SKM-1 treated with dmso at 0.1 percent for 144 hours (cell line): ENCODE results near the gene CSF3R.
"Not testable (repeated sequence)": the region's sequence is repeated elsewhere in the genome, so short reads cannot be mapped to it uniquely, and the experiment has no call there.

Source experiments
- DNase-seq: peaks from one replicate; lab custom pipeline; 2025; ENCODE audit not compliant: unreplicated experiment; lab: John Stamatoyannopoulos, UW

CSF3R gene

GRCh38 chr1:36484099-36484498, 1.4 kb upstream of the CSF3R start:
- DNase-seq = no peak

DNA sequence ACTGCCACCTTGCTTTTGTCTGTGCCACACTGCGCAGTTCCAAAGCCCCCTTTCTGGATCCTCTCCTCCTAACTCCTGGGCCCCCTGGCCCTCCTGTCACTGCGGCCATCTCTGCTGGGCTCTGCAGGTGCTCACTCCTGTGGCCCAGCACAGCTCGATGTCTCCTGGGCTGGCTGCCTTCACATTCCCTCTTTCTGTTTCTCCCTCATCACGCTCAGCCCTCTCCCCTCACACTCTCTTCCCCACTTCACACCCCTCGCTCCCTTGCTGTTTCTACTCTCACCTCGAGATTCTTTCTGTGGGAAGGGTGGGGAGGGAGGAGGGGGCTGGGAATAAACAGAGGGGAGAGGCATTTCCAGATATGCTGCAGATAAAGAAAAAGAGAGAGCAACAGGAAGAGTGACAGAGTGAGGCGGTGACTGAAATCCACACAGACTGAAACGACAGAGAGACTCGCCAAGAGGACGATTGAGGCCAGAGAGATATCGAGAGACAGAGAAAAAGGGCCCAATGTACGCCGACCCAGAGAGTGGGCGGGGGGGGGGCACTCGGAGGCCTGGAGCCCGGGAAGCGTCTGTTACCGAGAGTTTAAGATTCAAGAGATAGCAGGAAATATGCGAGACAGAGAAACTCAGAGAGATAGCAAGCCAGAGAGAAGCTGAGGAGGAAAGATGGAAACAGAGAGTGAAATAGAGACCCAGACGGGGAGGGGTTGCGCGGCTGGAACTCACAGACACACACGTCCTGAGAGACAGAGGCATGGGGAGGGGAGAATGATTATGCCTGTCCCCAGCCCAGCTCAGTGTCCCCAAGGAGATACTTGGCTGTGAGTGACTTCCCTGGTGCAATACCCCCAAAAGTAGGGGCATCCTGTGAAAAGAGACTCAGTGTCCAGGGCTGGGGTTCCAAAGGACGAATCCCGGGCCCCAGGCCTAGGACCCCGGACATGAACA, 666 bp downstream of the CSF3R start:
- DNase-seq = no peak

GRCh38 chr1:36481091-36481490, 1.6 kb downstream of the CSF3R start:
- DNase-seq = no peak

DNA sequence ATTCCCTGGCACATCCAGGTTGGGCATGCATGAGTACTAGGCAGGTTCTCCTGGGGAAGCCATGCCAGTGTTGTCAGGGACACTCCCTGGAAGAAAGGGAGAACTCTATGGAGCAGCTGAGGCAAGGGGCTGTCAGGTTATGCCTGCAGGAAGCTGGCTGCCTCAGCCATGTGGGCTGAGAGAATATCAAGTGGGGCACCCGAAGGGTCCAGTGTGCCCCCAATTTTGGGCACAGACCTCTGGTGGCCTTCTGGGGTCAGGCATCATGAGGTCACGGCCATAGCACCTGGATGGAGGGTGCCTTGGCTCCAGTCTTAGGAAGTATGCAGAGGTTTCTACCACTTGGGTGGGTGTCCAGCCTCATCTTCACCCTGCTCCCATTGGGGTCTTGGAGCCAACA, 2.6 kb downstream of the CSF3R start:
- no peak for DNase-seq

DNA sequence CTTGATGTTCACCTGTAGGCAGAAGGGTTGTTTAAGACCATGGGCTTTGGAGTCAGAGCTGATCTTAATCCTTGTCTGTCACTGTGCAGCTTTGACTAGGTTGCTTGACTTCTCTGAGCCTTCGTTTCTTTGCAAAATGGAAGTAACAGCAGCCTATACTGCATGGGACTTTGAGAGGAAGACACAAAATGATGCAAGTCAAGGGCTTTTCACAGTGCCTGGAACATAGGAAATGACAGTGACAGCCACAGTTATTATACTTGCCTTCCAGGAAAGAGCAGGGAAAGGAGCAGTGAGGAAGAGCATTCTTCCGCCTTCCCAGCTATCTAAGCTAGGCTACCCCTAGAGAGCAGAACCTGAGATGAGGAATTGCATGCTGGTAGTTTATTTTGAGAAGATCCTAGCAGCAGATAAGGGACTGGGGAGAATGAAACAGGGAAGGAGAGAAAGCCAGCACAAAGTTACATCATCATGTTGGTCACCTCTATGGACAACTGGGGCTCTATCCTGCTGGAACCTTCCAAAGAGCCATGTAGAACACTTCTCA, 3.1 kb downstream of the CSF3R start:
- no peak for DNase-seq

- not testable (repeated sequence) for DNase-seq
These were observed 5.1 kb downstream of the CSF3R start for GRCh38 chr1:36477615-36478014.

GRCh38 chr1:36476945-36477344, 5.8 kb downstream of the CSF3R start:
- DNase-seq = no peak

GRCh38 chr1:36475910-36476604, 6.7 kb downstream of the CSF3R start:
- no peak for DNase-seq

DNA sequence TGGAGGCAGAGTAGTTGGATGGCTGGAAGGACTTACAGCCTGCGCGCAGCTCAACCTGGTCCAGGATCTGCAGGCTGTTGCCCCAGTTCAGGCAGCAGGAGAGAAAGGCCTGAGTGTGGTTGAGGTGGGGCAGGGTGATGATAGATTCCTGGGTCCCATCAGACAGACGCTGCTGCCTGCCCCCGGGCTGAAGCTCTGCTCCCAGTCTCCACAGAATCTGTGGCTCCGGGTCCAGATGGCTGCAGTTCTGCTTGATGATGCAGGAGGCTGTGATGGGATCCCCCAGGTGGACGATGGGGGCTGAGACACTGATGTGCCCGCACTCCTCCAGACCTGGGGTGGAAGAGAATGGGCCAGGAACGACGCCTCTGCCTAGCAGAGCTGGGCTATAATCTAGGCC, 7.4 kb downstream of the CSF3R start:
- DNase-seq = no peak

GRCh38 chr1:36472656-36473055, 10.1 kb downstream of the CSF3R start:
- DNase-seq = no peak

DNA sequence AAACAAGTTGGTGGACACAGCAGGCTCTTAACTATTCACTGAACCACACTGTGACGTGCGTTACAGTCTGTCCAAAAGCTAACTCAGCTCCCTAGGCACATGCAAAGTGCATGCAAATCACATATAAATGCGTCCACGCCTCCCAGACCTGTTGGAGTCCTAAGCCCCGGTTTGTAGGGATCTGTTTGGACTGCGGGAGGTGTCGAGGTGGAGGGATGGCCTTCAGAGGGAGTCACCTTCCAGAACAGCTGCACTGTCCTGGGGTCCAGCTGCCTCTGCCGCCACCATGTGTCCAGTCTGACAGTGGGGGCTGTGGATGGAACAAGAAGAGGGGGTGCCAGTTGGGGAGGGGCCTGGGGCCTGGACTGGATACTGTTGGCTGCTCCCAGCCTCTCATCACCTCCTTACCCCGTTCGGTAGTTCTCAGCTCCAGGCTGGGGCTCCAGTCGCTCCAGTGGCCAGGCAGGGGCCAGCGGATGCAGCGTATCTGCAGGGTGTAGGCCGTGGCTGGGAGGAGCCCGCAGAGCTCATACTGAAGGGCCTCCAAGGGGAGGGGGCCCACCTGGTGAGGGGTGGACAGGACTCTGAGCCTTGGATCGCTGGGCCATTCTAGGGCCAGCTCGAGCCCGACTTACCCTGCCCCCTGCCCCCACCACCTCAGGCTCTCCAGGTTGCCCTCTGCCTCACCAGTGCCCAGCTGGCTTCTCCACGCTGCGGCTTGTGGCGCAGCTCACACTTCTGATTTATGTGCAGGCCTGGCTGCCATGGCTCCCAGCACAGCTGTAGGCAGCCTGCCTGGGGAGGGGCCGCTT, 10.7 kb downstream of the CSF3R start:
- no peak for DNase-seq

DNA sequence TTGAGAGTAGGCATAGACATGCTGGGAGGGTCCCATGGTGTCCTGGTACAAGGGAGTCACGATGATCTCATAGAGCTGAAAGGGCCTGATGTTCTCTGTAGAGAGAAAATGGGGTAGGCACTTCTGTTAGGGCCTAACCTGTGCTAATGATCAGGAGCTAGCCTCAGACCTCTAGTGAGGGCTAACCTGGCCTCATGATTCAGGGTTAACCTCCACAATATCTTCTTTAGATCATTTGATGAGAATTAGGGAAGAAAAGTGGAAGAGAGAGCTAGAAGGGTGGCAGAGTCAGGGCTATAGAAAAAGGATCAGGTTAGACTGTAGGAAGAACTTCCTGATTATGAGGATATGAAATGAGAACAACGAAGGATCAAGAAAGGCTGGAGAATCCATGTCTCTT, 13.6 kb downstream of the CSF3R start:
- no peak for DNase-seq

DNA sequence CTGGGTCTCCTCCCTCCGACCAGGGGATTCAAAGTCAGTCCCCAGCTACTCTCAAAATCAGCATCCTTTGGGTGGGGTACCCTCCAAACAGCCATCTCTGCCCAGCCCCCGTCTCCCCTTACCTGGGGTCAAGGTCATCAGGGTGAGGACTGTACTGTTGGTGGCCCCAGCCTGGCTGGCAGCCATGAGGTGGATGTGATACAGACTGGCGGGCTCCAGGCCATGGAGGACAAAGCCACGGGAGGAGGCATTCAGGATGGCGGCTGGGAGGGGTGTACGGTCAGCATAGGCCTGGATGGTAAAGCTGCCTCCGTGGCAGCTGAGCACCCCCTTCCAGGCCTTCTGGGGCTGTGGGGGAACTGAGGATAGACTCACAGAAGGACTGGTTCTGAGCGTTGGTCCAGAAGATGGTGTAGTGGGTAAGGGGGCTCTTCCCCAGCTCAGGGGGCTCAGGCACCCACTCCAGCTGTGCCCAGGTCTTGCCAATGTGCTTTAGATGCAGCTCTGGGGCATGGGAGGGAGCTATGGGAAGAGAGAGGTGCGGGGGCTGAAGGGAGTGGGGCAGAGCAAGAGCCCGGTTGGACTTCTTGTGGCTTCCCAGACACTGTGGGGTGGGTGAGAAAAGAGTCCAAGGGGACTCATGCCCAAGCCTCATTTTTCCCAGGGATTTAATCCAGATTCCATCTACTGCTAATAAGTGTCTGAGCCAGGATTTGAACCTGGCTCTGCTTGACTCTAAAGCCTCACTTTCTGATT, 14.8 kb downstream of the CSF3R start:
- DNase-seq = no peak

GRCh38 chr1:36467027-36467410, 15.7 kb downstream of the CSF3R start:
- no peak for DNase-seq

DNA sequence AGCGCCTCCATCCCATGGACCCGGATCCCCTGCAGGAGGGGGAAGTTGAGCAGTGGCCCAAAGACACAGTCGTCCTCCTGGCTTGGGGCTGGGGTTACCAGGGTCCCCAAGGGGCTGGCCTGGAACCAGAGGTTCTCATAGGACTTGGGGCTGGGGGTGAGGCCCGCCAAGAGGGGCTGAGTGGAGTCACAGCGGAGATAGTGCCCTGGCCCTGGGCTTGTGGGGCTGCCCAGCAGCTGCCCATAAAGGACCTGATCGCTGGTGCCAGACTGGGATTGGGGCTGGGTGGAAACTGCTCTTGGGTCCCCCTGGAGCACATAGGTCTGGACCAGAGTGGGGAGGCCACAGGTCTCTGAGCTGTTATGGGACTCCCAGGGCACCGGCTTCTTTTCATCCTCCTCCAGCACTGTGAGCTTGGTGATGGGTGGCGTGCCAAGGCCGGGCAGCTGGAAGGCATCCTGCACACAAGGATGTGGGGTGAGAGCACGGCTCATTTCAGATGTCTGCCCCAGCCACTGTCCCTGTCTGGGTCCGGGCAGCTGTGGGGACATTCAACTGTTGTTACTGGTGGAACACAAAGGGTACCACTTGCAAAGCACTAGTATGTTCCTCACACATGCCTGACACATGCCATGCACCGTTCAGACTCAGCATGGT, 16.2 kb downstream of the CSF3R start:
- no peak for DNase-seq

GRCh38 chr1:36465731-36466369, 16.9 kb downstream of the CSF3R start:
- no peak for DNase-seq

DNA sequence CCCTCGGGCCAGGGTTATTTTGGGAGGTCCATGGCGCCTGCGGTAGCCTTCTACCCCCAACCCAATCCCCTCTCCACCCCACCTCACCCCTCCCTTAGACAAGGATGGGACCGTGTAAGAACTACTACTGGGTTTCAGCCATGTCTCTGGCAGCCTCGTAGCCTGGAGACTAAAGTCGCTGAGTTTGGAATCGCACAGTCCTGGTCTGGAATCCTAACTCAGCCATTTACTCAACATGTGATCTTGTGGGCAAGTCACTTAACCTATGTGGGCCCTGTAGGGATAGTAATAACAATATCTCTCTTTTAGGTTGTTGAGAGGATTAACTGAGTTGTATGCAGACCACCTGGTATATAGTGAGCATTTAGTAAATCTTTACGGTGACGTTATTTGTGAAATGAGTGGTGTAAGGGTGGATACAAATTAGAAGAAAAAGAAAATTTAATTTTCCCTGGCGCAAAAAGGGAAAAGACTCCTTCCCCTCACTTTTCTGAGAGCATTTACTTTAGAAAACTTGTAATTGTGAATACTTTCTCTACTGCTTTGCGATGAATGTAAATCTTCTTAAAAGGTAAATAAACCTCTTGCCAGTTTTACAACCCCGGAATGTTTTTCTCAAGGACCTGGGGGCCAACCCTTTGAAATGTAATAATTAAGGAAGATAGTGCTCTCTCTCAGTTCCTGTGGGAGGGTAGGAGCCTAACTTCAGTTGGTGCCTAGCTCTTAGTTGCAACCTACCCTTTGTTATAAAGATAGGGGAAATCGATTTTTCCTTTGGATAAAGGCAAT, 17.9 kb downstream of the CSF3R start:
- DNase-seq = peak; percentile 48

DNA sequence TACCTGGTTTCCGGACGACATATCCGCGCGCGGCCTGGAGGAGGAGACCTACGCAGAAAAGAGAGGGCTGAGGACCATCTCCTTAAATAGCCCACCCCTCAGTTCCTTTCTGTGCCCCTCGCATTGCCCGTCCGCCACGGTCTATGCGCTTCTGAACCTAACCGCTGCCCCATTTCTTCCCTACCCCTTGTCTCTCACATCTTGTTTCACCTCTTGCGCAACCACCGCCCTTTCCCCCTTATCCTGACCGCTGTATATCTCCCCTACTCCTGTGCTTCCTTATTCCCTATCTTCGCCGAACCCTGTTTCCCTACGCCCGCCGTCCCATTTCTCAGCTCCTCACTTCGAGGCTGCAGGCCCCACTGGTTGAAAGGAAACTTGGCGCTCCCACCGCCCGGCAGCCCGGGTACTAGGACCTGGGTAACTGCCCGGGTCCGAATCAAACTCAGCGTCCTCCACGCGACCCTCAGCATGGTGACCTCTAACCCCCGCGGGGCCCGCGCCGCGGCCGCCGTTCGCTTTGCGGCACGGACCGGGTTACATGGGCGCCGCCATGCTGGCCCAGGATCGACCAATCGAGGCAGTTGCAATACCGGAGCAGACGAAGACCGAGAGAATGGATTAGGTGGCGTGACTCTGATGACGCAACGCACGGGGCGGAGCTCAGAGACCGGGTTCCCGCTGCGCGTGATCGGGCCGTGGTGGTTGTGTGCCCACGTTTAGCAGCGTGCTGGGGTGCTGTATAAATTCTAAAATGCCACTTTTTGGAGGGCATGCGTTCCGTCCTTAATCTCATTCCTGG, 18.7 kb downstream of the CSF3R start, which contains the start of gene MRPS15:
Gene MRPS15 (minus strand): TSS at position 582 of the 802 bp plus-strand sequence. CDS start 109 bp downstream, at position 473.
- DNase-seq = peak; percentile 93
